Prostate gland (tissue), 2 donors: ENCODE data around the gene ATP23.

ENCODE experiments used
- POLR2A ChIP-seq: fragments of 450-650 bp; IDR thresholded peaks from one replicate; pipeline ENCODE4 v1.6.1; 2016; ENCODE audit warnings: antibody characterized with exemption, mild to moderate bottlenecking
- POLR2AphosphoS5 ChIP-seq: sonication (generic); formaldehyde crosslinking; IDR thresholded peaks from one replicate; pipeline ENCODE4 v1.6.1; 2017; ENCODE audit warnings: antibody characterized with exemption
- TF ChIP-seq, protein P1 (sequence below), 4 experiments: fragments of 200-600 bp in 2 of 4; fragments of 450-650 bp in 2 of 4; sonication (generic) in 2 of 4; IDR thresholded peaks; 1 replicate in 3 of 4; 2 replicates in 1 of 4; pipeline ENCODE4 v1.5.1; 2016 to 2019; ENCODE audit warnings: antibody characterized with exemption in 4 of 4, mild to moderate bottlenecking in 2 of 4, moderate library complexity in 2 of 4

GRCh38 chr12:57944313-57945023 lies 3.1 kb downstream of the ATP23 start:
- no peak for TF ChIP-seq POLR2A
- TF ChIP-seq, protein P1, sequence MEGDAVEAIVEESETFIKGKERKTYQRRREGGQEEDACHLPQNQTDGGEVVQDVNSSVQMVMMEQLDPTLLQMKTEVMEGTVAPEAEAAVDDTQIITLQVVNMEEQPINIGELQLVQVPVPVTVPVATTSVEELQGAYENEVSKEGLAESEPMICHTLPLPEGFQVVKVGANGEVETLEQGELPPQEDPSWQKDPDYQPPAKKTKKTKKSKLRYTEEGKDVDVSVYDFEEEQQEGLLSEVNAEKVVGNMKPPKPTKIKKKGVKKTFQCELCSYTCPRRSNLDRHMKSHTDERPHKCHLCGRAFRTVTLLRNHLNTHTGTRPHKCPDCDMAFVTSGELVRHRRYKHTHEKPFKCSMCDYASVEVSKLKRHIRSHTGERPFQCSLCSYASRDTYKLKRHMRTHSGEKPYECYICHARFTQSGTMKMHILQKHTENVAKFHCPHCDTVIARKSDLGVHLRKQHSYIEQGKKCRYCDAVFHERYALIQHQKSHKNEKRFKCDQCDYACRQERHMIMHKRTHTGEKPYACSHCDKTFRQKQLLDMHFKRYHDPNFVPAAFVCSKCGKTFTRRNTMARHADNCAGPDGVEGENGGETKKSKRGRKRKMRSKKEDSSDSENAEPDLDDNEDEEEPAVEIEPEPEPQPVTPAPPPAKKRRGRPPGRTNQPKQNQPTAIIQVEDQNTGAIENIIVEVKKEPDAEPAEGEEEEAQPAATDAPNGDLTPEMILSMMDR (IDR thresholded peaks at IDR 0.05): no peak
- no peak for TF ChIP-seq POLR2AphosphoS5
